Amniotic epithelial cell (primary cell): ENCODE results near the gene BNIP3.

Experiments used
- DNase-seq: peaks from one replicate; pipeline ENCODE4 v3.0.0-alpha.2; 2010; ENCODE audit warnings: low read depth

The BNIP3 gene, protein sequence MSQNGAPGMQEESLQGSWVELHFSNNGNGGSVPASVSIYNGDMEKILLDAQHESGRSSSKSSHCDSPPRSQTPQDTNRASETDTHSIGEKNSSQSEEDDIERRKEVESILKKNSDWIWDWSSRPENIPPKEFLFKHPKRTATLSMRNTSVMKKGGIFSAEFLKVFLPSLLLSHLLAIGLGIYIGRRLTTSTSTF

DNA sequence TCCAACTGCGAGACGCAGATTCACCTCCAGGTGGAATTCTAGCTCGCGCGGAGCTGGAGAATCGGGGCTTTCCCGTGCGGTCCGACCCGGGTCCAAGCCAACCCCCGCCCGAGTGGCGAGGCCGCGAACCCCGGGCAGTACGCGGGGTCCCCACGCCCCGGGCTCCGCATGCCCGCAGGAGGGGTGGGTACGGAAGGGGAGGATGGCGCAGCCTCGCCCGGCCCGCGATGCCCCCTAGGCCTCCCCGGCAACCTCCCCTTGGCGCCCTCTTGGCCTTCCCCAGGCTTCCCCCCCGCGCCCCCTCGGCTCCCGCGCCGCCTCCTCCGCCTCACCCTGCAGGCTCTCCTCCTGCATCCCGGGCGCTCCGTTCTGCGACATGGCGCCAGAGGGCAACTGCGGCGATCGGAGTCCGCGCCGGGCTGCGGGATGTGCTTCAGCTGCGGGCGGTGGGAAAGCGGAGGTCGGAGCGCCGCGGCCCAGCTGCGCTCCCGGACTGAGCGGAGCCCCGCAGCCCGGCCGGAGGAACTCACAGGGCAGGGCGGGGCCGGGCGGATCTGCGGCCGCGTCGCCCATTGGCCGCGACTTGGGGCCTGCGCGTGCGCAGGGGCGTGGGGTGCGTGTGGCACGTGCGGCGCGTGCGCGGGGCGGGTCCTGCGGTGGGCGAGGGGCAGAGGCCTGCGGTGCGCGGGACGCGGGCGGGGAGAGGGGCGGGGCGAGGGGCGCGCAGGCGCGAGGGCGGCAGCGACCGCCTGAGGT, at the start of gene BNIP3:
TSS of gene BNIP3 (minus strand) at position 495 of the 756 bp plus-strand sequence. CDS start at position 378, 117 bp downstream.
- peak; percentile 88 for DNase-seq

DNA sequence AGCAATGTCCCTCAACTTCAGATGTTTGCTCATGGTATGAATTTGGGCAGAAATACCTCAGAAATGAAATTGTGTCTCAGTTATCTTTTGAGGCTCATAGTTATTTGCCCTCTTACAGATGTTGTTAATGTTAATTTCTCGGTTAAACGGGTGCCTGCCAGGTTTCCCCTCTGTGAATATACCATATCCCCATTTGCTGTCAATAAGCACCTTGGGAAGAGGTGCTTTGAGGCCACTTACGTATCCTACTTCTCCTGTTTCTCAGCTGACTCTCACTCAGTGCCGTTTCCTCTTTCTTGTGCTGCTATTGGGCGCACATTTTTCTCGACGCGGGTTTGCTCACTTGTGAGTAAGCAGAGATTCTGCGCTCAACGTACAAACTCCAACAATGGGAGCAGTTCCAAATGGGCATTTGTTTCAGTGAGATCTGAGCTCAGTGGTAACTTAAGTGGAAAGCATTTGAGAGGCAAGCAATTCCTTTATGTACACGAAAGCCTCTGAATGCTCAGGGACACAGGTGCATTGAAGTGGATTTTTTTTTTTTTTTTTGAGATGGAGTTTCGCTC, 49.3 kb upstream of the BNIP3 start:
- no peak for DNase-seq

DNA sequence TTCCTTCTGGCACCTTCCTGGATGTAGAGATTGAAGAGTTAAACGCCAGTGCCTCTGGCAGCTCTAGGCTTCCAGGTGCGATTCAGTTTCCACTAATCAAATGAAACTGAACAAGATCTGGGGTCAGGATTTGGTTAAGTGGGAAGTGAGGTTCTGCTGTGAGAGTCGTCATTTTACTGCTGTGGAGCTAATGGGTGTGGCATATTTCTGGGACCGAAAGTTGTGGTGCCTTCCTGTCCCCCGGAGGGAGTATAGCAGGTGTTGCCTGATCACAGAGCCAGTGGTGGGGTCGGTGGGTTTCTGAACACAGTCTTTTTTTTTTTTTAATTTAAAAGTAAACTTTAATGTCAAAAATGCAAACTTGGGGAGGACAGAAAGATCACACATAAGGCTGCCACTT, 47.0 kb upstream of the BNIP3 start:
- no peak for DNase-seq

DNA sequence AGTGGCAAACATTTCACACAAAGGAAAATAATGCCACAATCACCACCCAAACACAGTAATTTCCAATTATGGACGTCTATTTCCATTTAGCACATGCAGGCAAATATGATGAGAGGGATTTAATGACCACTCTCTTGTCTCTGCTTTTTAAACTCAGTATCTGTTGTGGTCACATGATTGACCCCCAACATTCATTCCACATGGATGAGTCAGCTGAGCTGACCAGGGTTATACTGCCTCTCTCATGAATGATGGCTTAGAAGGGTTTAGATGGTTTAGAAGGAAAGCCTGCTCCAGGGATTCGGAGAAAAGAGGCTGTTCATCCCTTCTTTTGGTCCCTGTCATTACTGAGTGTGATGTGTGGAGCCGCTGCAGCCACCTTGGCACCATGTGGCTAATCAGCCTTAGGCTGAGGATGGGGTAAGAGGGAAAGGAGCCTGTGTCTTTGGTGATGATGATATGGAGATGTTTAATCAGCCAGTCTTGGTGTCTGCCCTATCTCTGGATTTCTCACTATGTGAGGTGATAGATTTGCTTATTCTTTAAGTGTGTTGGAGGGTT, 45.8 kb upstream of the BNIP3 start:
- peak; percentile 69 for DNase-seq

DNA sequence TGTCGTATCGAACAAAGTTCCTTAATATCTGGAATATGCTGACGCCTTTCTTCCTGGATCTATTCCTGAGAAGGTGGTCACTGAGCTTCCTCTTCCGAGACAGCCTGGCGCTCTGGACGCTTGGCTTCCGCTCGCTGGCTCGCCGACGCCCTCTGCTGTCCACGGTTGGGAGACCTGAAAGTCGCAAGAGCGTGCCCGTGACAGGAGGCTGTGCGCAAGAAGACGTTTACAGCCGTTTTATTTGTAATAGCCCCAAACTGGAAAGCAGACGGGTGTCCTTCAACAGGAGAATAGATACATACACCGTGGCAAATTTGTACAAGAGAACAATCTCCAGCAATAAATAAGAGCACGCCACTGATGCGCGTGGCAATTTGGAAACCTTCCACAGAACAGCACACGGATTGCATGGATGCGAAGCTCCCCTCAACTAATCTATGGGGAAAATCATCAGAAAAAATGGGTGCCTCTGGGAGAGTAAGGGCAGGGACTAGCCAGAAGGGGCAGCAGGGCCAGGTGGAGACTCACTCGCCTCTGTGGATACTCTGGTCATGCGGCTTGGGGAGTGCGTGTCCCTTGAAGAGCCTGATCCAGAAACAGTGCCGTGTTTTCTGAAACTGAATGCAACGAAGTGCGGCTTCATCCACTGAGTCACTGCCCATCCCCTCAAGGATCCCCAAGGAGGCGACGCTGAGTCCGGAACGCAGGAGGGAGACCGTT, 41.5 kb upstream of the BNIP3 start:
- peak; percentile 55 for DNase-seq

DNA sequence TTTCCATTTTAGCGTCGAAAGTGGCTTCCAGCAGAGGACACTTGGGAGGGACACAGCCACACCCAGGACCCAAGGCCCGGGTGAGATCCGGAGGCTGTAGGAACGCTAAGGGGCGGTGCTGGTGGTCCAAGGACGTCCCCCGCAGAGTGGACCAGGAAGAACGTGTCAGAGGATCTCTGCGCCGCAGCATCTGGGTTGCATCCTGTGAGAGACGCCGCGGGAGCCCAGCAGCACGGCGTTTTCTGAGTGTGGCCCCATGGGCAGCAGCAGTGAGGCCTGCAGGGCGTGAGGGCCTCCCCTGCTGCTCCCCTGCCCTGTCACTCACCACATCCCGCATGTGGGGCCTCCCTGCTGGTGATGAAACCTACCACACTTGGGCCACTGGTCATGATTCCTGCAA, 40.5 kb upstream of the BNIP3 start:
- DNase-seq: no peak

DNA sequence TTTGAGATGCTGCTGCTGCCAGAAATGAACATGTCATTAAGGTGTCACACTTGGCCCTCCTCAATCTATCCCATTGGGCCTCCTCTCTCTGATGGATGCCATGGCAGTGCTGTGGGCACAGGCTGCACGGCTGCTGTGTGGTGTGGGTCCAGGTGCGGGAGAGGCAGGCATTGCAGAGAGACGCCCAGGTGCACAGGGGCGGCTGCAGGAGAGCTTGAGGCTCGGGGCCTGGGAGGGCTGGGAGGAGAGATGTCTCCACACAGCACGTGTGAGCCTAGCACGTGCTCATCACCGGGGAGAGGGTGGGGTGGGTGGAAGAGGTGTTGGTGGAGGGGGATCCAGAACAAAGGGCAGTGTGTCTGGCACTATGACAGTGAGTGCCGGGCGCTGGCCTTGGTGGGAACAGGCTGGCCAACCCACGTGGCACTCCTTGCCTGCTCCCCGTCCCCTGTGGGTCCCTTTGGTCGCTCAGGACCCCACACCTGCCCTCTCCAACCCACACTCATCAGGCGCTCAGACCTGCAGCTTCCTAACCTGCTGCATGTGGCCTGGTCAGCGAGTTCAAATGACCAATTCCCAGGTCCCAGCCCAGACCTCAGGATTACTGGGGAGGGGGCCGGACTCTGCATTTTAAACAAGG, 39.9 kb upstream of the BNIP3 start:
- no peak for DNase-seq

DNA sequence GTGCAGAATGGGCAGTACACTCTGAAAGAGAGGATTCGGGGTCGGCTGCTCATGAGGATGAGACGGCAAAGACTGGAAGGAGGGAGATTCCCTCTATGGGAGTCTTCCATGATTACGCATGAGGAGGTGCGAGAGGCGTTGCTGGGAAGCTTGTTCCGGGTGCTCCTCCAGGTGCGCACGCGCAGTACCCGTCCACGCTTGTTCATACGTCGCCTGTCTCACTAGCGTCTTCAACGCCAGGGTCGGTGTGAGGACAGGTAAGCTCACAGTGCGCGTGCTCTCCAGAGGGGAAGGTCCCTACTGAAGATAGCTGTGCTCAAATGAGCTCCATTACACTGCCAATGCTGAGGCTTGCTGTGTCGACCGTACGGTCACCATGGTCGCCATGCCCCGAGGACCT, 39.3 kb upstream of the BNIP3 start:
- DNase-seq: no peak

DNA sequence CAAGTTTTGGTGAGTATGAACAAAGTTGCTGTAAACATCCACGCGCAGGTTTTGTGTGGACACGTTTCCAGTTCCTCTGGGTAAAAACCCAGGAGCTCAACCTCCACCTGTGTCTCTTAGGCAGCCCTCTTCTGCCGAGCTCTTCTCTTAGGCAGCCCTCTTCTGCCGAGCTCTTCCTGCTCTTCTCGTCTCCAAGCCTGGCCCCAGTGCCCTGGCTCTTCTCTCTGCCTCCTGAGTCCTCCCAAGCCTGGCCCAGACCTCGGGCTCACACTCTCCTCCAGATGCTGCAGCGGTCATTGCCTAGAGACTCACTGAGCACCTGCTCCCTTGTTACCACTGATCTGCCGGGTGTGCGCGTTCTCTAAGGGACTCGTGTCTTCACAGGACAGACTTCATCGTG, 38.7 kb upstream of the BNIP3 start:
- no peak for DNase-seq

DNA sequence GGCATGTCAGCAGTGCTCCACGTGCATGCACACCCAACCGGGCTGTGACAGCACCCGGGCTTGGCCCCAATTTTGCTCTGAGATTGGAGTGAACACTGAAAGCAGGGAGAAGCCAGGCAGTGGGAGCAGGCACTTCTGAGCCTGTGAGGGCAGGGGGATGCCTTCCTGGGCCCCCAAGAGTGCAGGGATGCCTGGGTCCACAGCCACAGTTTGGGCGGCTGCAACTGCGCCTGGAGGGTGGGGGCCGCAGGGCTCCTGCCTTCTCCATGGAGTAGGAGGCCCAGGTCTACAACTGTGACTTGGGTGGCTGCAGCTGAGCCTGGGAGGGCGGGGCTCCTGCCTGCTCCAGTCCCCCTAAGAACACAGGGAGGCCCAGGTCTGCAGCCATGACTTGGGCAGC, 37.6 kb upstream of the BNIP3 start:
- no peak for DNase-seq

DNA sequence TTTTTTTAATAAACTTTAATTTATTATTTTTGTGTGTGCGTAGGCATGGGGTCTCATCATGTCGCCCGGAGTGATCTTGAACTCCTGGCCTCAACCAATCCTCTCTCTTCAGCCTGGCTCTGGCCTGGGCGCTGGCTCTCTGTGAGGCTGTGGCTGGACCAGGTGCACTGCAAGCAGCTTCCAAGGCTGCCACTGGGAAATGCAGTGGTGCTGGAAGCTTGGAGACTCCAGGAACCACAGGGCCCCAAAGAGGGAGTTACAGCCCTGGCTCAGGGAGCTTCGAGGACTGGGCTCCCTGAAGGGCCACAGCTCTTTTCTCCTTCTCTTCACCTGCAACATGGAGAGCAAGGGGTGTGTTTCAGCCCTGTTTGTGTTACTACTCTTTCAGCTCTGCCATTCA, 36.7 kb upstream of the BNIP3 start:
- DNase-seq: no peak

DNA sequence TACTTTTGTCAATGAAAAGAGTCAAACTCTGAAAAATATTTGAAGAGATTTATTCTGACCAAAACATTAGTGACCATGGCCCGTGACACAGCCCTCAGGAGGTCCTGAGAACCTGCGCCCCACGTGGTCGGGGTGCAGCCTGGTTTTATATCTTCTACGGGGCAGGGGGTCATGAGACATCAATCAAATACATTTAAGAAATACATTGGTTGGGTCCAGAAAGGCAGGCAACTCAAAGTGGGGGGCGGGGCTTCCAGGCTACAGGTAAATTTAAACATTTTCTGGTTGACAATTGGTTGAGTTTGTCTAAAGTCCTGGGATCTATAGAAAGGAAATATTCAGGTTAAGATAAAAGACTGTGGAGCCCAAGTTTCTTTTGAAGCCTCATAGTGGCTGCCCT, 34.8 kb upstream of the BNIP3 start:
- DNase-seq: no peak

DNA sequence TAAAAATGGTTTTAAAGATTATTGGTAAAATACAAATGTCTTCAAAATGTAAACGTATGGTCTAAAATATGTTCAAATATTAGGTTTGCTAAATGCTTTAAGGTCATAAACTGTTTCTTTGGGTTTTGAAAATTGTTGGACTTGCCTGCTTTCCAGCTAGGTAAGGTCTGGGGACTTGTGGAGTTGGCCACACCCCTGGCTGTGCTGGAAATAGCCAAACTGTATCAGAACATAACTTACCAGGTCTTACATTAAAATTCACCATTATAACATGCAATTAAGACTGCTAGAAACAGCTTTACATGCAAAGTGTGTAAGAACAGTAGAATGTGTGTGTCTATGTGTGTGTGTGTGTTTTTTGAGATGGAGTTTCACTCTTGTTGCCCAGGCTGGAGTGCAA, 29.7 kb upstream of the BNIP3 start:
- DNase-seq: no peak

DNA sequence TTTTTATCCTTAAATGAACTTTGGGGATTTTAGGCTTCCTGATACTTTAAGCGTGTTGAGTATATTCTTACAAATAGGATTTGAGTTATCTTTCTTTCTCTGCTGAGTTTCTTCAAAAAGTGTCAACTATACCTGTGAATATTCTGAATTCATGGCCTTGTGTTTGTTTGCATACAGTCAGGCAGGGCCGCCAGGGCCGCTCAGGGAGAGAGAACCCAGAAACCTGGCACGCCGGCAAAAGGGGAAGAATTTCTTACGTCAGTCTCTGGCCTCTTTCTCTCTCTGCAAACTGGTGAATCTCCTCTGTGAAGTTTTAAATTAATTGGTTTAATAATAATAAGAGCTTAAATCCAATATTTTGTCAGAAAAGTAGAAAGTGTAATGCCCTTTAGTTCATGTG, 29.3 kb upstream of the BNIP3 start:
- DNase-seq: no peak

DNA sequence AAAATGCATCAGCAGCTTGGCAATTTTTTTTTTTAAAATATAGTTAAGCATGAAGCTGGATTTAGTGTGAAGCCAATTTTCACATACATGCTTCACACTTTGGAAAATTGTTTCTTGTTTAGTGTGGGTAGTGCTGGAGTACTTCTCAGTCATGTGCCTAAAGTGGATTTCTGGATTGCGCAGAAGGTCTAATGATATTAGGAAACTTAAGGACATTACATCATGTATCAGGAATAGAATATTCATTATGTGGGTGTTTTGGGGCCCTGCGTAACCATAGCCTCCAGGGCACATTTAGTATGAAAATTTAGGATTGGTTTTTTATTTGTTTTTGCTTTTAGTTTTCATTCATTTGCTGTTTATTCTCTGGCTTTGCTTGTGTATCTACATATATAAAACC, 28.8 kb upstream of the BNIP3 start:
- no peak for DNase-seq

DNA sequence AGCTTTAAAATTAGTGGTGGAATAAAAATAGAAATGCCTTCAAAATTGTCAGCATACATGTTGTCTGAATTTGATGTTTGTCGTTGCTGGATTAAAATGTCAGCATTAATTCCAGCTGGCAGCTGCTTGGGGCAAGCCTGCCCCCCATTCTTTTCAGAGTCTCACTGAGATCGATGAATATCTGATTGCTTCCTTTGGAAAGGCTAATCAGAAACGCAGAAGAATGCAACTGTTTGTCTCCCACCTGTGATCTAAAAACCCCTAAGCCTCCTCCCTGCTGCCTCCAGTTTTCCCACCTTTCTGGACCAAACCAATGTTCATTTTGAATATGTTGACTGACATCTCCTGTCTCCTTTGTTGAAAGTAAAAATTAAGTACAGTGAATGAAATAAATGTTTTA, 27.9 kb upstream of the BNIP3 start:
- no peak for DNase-seq

DNA sequence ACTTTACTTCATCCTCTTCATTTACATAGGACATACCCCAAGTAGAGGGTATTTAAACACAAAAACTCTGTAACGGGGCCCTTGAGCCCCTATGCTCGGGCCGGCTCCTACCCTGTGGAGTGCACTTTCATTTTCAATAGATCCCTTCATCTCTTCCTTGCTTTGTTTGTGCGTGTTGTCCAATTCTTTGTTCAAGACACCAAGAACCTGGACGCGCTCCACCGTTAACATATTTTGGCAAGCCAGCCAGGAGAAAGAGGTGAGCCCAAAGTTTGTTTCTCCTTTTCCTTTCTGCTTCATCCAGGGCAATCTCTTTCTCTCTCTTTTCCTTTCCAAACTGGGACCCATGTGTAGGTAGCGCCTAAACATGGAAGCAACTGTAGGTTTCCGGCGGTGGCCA, 26.0 kb upstream of the BNIP3 start:
- no peak for DNase-seq

DNA sequence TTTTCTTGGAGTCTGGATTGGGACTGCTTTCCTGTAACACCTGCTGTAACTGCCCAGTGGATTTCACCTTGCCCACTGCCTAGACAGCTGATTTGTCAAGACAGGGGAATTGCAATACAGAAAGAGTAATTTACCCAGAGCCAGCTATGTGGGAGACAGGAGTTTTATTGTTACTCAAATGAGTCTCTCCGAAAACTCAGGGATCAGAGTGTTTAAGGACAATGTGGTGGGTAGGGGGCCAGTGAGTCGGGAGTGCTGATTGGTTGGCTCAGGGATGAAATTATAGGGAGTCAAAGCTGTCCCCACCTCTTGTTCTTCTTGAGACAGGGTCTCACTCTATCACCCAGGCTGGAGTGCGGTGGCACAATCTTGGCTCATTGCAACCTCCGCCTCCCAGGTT, 25.2 kb upstream of the BNIP3 start:
- no peak for DNase-seq

DNA sequence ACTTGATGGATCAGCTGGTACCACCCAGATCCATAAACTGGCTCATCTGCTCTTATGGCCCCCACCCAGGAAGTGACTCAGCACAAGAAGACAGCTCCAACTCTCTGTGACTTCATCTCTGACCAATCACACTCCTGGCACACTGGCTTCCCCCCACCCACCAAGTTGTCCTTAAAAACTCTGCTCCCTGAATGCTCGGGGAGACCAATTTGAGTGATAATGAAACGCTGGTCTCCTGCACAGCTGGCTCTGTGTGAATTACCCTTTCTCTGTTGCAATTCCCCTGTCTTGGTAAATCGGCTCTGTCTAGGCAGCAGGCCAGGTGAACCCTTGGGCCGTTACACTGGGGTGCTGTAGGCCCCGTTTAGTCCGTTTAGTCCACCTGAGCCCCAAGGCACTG, 23.4 kb upstream of the BNIP3 start:
- no peak for DNase-seq

DNA sequence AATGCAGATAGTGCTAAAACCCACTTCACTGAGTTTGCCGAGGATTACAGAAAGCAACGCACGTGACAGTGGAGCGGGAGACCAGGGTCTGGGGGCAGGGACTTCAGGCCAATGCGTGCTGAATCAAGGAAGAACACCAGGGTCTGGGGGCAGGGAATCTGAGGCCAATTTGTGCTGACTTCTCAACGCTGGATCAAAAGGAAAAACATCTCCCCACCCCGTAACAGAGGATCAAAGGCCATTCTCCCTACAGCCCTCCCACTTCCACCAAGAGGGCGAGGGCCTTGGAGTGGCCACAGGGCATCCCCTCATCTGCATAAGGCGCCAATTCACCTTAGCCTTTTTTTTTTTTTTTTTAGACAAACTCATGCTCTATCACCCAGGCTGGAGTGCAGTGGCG, 22.3 kb upstream of the BNIP3 start:
- DNase-seq: no peak

DNA sequence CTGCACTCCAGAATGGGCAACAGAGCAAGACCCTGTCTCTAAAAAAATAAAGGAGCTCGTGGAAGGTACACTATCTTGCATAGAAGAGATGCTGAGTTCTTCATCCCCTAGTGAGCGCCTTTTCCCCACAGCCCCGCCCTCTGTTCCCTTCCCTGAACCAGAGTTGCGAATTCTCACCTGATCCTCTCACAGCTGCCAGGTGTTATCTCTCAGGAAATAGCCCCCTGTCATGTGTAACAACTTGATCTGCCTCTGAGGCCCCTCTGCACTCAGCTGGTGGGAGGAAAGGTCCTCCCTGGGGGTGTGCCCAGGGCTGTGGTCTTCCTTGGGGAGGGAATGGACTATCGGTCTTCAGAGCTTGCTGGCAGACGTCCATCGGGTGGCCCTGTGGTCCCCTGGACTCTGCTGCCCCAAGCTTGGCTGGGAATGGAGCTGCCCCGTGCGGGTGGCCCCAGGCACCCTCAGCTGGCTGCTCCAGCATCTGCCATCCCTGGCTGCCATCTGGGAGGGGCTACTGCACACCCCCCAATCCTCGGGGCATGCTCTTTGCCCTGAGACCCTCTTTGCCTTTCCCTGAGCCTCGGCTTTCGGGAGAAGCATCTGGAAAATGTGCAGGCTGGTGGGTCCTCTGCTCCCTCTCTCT, 21.7 kb upstream of the BNIP3 start:
- no peak for DNase-seq

DNA sequence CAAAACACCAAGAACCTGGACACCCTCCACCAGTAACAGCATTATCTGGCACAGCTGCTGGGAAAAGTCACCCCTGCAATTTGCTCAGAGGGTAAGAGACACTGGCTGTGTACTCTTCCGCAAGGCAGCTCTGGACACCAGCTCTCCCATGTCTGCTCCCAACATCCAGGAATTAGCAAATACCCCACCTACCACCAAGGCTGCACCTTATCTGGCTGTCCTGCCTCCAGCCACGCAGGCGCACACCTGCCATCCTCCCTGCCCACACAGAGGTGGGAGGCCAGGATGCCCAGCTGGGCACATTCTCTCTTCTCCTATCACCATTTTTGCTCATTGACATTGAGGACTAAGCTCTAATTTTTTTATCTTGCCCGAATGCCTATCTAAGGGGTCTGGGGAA, 20.3 kb upstream of the BNIP3 start:
- no peak for DNase-seq
